Natural killer cell (primary cell): ENCODE data around the gene HDAC8. TPM values are rescaled to one million over a fixed set of nuclear protein-coding genes. Genes with fewer than 3 reads are reported as not detected.

Experiments
- ATAC-seq, 3 donors: fragments of 150-1000 bp in 2 of 3; fragments of 200-7000 bp in 1 of 3; cut with Tn5 transposase; 1 replicate in 1 of 3; 2 replicates in 2 of 3; pipeline ENCODE4 v1.10.0; 2021; ENCODE audit warnings: mild to moderate bottlenecking in 2 of 3, moderate library complexity in 2 of 3
- DNase-seq, 2 donors: peaks; one replicate each; pipeline versions ENCODE4 v3.0.0 to v3.0.0-alpha.2; 2013 to 2021; ENCODE audit warnings: mixed read lengths in 1 of 2
- H3K27ac ChIP-seq: one replicate; pipeline ENCODE4 v1.5.1; 2013; ENCODE audit warnings: mild to moderate bottlenecking, low read length
- H3K27me3 ChIP-seq: one replicate; pipeline ENCODE4 v1.6.1; 2013; ENCODE audit warnings: low read length; ENCODE audit not compliant: control insufficient read depth, insufficient read depth
- H3K36me3 ChIP-seq: one replicate; pipeline ENCODE4 v1.6.1; 2013; ENCODE audit warnings: low read length; ENCODE audit not compliant: control insufficient read depth, insufficient read depth
- H3K4me1 ChIP-seq: one replicate; pipeline ENCODE4 v1.6.1; 2013; ENCODE audit warnings: low read length; ENCODE audit not compliant: control insufficient read depth, insufficient read depth
- H3K4me3 ChIP-seq: one replicate; pipeline ENCODE4 v1.5.1; 2013; ENCODE audit warnings: low read length
- H3K9me3 ChIP-seq: one replicate; pipeline ENCODE4 v1.6.1; 2013; ENCODE audit warnings: low read length; ENCODE audit not compliant: control insufficient read depth, insufficient read depth
- H3K27ac Mint-ChIP-seq, 2 donors: one replicate each; pipeline ENCODE4 v1.8.0; 2022; ENCODE audit warnings: mild to moderate bottlenecking in 2 of 2, mixed read lengths in 2 of 2, moderate library complexity in 1 of 2
- H3K27me3 Mint-ChIP-seq, 2 donors: one replicate each; pipeline ENCODE4 v1.8.0; 2022; ENCODE audit warnings: low read depth in 2 of 2, mixed read lengths in 2 of 2
- H3K36me3 Mint-ChIP-seq: one replicate; pipeline ENCODE4 v1.8.0; 2022; ENCODE audit warnings: mixed read lengths
- H3K4me1 Mint-ChIP-seq, 2 donors: one replicate each; pipeline ENCODE4 v1.8.0; 2022; ENCODE audit warnings: mixed read lengths in 2 of 2
- H3K4me3 Mint-ChIP-seq: one replicate; pipeline ENCODE4 v1.8.0; 2022; ENCODE audit warnings: mild to moderate bottlenecking, moderate library complexity, mixed read lengths
- H3K9me3 Mint-ChIP-seq, 2 donors: one replicate each; pipeline ENCODE4 v1.8.0; 2022; ENCODE audit warnings: mixed read lengths in 2 of 2
- WGBS: methylation state at CpG from one replicate; pipeline ENCODE4 v1.1.7; 2013; ENCODE audit warnings: missing lambda C conversion rate; ENCODE audit not compliant: insufficient coverage; 5-methylcytosine and 5-hydroxymethylcytosine counted together
- intact Hi-C: fragments of 100-400 bp; cut with micrococcal nuclease; formaldehyde crosslinking; loops from one replicate; pipeline ENCODE4 v1.14.2; 2022
- total RNA-seq, 4 donors: library from RNA; stranded (reverse); fragments of 120-200 nt in 1 of 4; gene quantifications; one replicate each; pipeline versions ENCODE4 v1.2.3 to v1.2.4, GENCODE V29; 2013 to 2022
- TF ChIP-seq, protein P1 (sequence below): fragments of 200-600 bp; IDR thresholded peaks from one replicate; pipeline ENCODE4 v1.8.0; 2022; ENCODE audit warnings: antibody characterized with exemption

Gene HDAC8
- total RNA-seq, 3 donors from 2014 or later (not counting 1 experiment from before 2014, with no cell fraction given) = 24.3 to 30.4 (median 26.6) TPM

DNA sequence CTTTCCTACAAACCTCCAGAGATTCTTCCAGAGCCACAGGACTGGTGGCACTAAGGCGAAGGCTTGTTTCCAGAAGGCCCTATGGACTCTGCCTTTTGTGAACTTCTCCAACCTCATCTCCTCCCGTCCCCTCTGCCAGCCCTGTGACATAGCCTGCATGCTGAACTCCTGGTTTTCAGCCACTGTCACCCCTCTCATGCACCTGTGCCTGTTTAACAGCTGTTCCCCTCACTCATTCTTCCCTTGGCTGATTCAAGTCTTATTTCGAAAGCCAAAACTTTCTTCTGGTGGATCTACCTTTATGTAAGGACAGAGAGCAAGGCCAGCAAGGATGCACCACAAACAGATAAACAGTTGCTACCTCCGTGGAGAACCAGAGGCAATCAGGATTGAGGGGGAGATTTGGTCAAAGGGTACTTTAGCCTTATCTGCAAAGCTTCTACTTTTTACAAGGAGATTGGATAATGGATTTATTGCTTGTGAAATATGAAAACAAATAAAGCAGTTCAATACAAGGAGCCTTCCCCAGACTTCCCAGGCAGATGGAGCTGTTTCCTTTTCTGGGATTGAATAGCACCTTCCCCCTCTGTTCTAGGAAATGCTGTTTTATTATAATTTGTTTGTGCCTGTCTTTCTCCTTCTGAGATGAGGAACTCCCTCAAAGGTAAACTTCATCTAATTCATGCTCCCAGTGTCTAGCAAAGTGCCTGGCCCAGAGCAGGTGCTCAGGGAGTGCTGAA is 272.6 kb downstream of the HDAC8 start:
- 84% methylated on average over 3 of the region's 4 CpGs for WGBS
- H3K9me3 Mint-ChIP-seq = no peaks in the 10 kb centered on the region
- intact Hi-C loops = loop anchor here (10.0 kb wide), 1 partner anchor 1045 kb away; the partner anchor contains the start of gene ZMYM3

GRCh38 chrX:72297953-72298730 is 274.5 kb downstream of the HDAC8 start:
- intact Hi-C loops = no loop called here

More for the DNA sequence above, 272.6 kb downstream of the HDAC8 start:
- Mint-ChIP-seq H3K27ac (no peak overlapping the region), H3K36me3 (no peaks in the 10 kb centered on the region), H3K4me3 (no peak overlapping the region), H3K27me3 (peaks cover 37 to 86% of the 10 kb centered on the region in 2 donors), H3K4me1 (peaks cover 0 to 8% of the 10 kb centered on the region in 2 donors)
- DNase-seq = no peak
- Histone ChIP-seq H3K27ac (no peak overlapping the region), H3K4me1 (peaks cover 7% of the 10 kb centered on the region), H3K27me3 (peaks cover 3% of the 10 kb centered on the region), H3K4me3 (no peak overlapping the region), H3K9me3 (no peaks in the 10 kb centered on the region), H3K36me3 (no peaks in the 10 kb centered on the region)
- ATAC-seq = no peak
- TF ChIP-seq, protein P1, sequence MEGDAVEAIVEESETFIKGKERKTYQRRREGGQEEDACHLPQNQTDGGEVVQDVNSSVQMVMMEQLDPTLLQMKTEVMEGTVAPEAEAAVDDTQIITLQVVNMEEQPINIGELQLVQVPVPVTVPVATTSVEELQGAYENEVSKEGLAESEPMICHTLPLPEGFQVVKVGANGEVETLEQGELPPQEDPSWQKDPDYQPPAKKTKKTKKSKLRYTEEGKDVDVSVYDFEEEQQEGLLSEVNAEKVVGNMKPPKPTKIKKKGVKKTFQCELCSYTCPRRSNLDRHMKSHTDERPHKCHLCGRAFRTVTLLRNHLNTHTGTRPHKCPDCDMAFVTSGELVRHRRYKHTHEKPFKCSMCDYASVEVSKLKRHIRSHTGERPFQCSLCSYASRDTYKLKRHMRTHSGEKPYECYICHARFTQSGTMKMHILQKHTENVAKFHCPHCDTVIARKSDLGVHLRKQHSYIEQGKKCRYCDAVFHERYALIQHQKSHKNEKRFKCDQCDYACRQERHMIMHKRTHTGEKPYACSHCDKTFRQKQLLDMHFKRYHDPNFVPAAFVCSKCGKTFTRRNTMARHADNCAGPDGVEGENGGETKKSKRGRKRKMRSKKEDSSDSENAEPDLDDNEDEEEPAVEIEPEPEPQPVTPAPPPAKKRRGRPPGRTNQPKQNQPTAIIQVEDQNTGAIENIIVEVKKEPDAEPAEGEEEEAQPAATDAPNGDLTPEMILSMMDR = no peak

GRCh38 chrX:72296991-72297390 is 275.7 kb downstream of the HDAC8 start:
- H3K4me3 Mint-ChIP-seq = no peak overlapping the region
- intact Hi-C loops = no loop called here
- Histone ChIP-seq H3K27me3 (peaks cover 2% of the 10 kb centered on the region), H3K4me3 (no peak overlapping the region), H3K4me1 (no peaks in the 10 kb centered on the region), H3K36me3 (no peaks in the 10 kb centered on the region), H3K9me3 (no peaks in the 10 kb centered on the region), H3K27ac (no peak overlapping the region)
- H3K27me3 Mint-ChIP-seq = peaks cover 25 to 77% of the 10 kb centered on the region in 2 donors
- no peaks in the 10 kb centered on the region for H3K4me1 Mint-ChIP-seq
- no CpG with 5 or more reads among the region's 1 CpG for WGBS
- no peak for ATAC-seq
- H3K9me3 Mint-ChIP-seq = no peaks in the 10 kb centered on the region
- TF ChIP-seq, protein P1 = no peak
- DNase-seq = no peak
- H3K27ac Mint-ChIP-seq = no peak overlapping the region
- H3K36me3 Mint-ChIP-seq = no peaks in the 10 kb centered on the region

More at GRCh38 chrX:72297953-72298730, 274.5 kb downstream of the HDAC8 start:
- Mint-ChIP-seq H3K4me3 (no peak overlapping the region), H3K27ac (no peak overlapping the region), H3K27me3 (peaks cover 26 to 77% of the 10 kb centered on the region in 2 donors), H3K9me3 (no peaks in the 10 kb centered on the region), H3K4me1 (no peaks in the 10 kb centered on the region), H3K36me3 (no peaks in the 10 kb centered on the region)
- ATAC-seq = peak in 1 of 3 donors; percentile 57
- Histone ChIP-seq H3K27me3 (peaks cover 2% of the 10 kb centered on the region), H3K4me3 (no peak overlapping the region), H3K27ac (no peak overlapping the region), H3K9me3 (no peaks in the 10 kb centered on the region), H3K4me1 (no peaks in the 10 kb centered on the region), H3K36me3 (no peaks in the 10 kb centered on the region)
- DNase-seq = peak in 1 of 2 donors; percentile 31
- TF ChIP-seq, protein P1 = no peak
- WGBS = 48% methylated on average over 3 of the region's 4 CpGs
